DND-41 (cell line): ENCODE measurements around the gene GRID2.

Experiments
- EZH2 ChIP-seq: IDR thresholded peaks from 3 replicates; pipeline ENCODE4 v1.6.1; 2012; ENCODE audit warnings: borderline replicate concordance, low read depth, mild to moderate bottlenecking, moderate library complexity, low read length, inconsistent platforms; ENCODE audit not compliant: severe bottlenecking
- TF ChIP-seq, protein P1 (sequence below): IDR thresholded peaks from 2 replicates; pipeline ENCODE4 v1.5.1; 2012; ENCODE audit warnings: borderline replicate concordance, low read length, moderate library complexity, mild to moderate bottlenecking; ENCODE audit not compliant: poor library complexity, severe bottlenecking; ENCODE audit errors: extremely low read depth

DNA sequence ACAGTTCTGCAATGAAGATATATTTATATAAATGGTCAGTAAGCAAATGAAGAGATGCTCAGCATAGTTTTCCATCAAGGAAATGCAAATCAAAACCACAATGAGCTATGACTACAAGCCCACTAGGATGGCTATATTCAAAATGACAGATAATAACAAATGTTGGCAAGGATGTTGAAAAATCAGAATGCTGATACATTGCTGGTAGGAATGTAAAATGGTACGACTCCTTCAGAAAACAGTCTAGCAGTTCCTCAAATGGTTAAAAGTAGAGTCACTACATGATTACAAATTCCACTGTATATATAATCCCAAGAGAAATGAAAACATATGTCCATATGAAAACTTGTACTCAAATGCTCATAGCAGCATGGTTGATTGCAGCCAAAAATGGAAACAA, 1099.8 kb downstream of the GRID2 start:
- TF ChIP-seq, protein P1, sequence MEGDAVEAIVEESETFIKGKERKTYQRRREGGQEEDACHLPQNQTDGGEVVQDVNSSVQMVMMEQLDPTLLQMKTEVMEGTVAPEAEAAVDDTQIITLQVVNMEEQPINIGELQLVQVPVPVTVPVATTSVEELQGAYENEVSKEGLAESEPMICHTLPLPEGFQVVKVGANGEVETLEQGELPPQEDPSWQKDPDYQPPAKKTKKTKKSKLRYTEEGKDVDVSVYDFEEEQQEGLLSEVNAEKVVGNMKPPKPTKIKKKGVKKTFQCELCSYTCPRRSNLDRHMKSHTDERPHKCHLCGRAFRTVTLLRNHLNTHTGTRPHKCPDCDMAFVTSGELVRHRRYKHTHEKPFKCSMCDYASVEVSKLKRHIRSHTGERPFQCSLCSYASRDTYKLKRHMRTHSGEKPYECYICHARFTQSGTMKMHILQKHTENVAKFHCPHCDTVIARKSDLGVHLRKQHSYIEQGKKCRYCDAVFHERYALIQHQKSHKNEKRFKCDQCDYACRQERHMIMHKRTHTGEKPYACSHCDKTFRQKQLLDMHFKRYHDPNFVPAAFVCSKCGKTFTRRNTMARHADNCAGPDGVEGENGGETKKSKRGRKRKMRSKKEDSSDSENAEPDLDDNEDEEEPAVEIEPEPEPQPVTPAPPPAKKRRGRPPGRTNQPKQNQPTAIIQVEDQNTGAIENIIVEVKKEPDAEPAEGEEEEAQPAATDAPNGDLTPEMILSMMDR, result no peak
- TF ChIP-seq EZH2, result no peak
